NT2/D1 (cell line): ENCODE results near the gene DDC.
"Not testable (repeated sequence)": the region's sequence is repeated elsewhere in the genome, so short reads cannot be mapped to it uniquely, and the experiment has no call there.

Experiments used
- DNase-seq: peaks from one replicate; pipeline ENCODE4 v3.0.0-alpha.2; 2011; ENCODE audit warnings: low read depth, low spot score
- H3K27me3 ChIP-seq: 2 replicates; pipeline ENCODE4 v1.6.0; 2011; ENCODE audit warnings: mild to moderate bottlenecking; ENCODE audit not compliant: insufficient read length, insufficient read depth
- H3K36me3 ChIP-seq: 2 replicates; pipeline ENCODE4 v1.6.1; 2011; ENCODE audit warnings: mild to moderate bottlenecking, low read length, mixed read lengths; ENCODE audit not compliant: insufficient read depth, insufficient read length
- H3K4me1 ChIP-seq: 2 replicates; pipeline ENCODE4 v1.5.1; 2011; ENCODE audit not compliant: insufficient read depth, insufficient read length
- H3K4me3 ChIP-seq: 2 replicates; pipeline ENCODE4 v1.5.1; 2011; ENCODE audit warnings: low read depth; ENCODE audit not compliant: insufficient read length
- H3K9ac ChIP-seq: 2 replicates; pipeline ENCODE4 v1.6.0; 2011; ENCODE audit warnings: low read depth; ENCODE audit not compliant: insufficient read length
- H3K9me3 ChIP-seq: 2 replicates; pipeline ENCODE4 v1.5.1; 2011; ENCODE audit warnings: mild to moderate bottlenecking, low read length; ENCODE audit not compliant: insufficient read depth
- SUZ12 ChIP-seq: IDR thresholded peaks from 2 replicates; pipeline ENCODE4 v1.6.1; 2011; ENCODE audit not compliant: insufficient read length, insufficient read depth; ENCODE audit errors: extremely low read depth
- YY1 ChIP-seq: IDR thresholded peaks from 2 replicates; pipeline ENCODE4 v1.6.1; 2011; ENCODE audit not compliant: insufficient read length, insufficient read depth
- ZNF274 ChIP-seq: IDR thresholded peaks from 2 replicates; pipeline ENCODE4 v1.6.1; 2011; ENCODE audit warnings: mild to moderate bottlenecking, low read depth, low read length

The DDC gene

DNA sequence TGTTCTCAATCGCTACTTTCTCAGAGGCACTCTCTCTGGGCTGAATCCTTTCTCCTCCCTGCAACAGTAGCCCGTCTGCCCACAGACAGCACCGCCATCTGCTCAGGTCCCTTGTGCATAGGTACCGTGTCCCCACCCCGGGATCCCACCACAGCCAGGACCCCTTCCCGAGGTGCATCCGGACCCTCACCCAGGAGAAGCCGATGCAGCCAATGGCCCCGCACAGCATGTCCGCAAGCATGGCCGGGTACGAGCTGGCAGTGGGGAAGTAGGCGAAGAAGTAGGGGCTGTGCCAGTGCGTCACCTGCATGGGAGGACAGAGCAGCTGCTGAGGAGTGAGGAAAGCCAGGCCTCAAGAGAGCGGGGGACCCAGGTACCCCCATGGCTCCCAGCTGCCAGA, 25.5 kb downstream of the DDC start:
- no peak overlapping the region for H3K4me3 ChIP-seq
- no peaks in the 10 kb centered on the region for H3K27me3 ChIP-seq
- DNase-seq, result no peak
- H3K36me3 ChIP-seq, result no peaks in the 10 kb centered on the region
- TF ChIP-seq ZNF274, result no peak
- no peak for TF ChIP-seq YY1
- no peak for TF ChIP-seq SUZ12
- H3K4me1 ChIP-seq, result peaks cover 2% of the 10 kb centered on the region
- H3K9ac ChIP-seq, result no peak overlapping the region
- no peaks in the 10 kb centered on the region for H3K9me3 ChIP-seq

DNA sequence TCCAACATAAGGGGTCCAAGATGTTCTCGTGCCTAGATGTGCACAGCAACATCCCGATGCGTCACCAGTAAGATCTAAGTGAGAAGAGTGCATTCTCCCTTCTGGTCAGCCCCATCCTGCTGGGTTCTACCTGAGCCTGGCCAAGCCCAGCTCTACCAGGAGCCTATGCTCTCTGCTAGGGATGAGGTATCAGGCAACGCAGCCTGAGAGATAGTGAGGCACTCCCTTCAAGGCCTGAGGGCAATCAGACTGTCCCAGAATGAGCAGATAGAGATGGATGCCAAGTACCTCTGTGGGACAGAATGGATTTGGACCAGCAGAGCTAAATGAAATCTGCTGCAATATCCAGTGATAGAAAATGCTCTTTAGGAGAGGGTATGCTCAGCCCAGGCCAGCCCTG, 26.7 kb downstream of the DDC start:
- no peaks in the 10 kb centered on the region for H3K36me3 ChIP-seq
- no peaks in the 10 kb centered on the region for H3K9me3 ChIP-seq
- no peak for TF ChIP-seq YY1
- TF ChIP-seq ZNF274, result no peak
- TF ChIP-seq SUZ12, result no peak
- no peak for DNase-seq
- peaks cover 4% of the 10 kb centered on the region for H3K4me1 ChIP-seq
- H3K9ac ChIP-seq, result no peak overlapping the region
- H3K4me3 ChIP-seq, result no peak overlapping the region
- H3K27me3 ChIP-seq, result no peaks in the 10 kb centered on the region

- Histone ChIP-seq H3K4me1 (peaks cover 4% of the 10 kb centered on the region), H3K36me3 (no peaks in the 10 kb centered on the region), H3K27me3 (no peaks in the 10 kb centered on the region), H3K9me3 (no peaks in the 10 kb centered on the region), H3K4me3 (no peak overlapping the region), H3K9ac (no peak overlapping the region)
- TF ChIP-seq SUZ12 (no peak), YY1 (no peak), ZNF274 (no peak)
- no peak for DNase-seq
These were observed 27.8 kb downstream of the DDC start for GRCh38 chr7:50537417-50537816.

DNA sequence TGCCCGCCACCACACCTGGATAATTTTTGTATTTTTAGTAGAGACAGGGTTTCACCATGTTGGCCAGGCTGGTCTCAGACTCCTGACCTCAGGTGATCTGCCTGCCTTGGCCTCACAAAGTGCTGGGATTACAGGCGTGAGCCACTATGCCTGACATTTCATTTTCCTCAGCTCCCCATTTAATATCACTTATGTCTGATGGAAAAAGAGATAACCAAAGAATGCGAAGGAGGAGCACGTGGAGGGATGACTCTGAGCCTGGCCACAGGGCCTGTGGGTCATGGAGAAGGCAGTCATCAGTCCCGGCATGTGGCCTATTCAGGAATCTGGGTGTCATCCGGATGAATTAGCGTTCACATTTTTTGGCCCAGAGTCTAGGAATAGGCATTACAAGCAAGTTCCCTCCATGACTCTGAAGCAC, 29.9 kb downstream of the DDC start:
- not testable (repeated sequence) for H3K27me3 ChIP-seq, DNase-seq, H3K9me3 ChIP-seq, H3K4me3 ChIP-seq, H3K4me1 ChIP-seq, H3K9ac ChIP-seq, H3K36me3 ChIP-seq

- DNase-seq, result no peak
These were observed 30.4 kb downstream of the DDC start for GRCh38 chr7:50534690-50535290.

GRCh38 chr7:50533866-50534265, 31.3 kb downstream of the DDC start:
- TF ChIP-seq SUZ12, result no peak
- no peak for TF ChIP-seq YY1
- no peak for TF ChIP-seq ZNF274
- H3K36me3 ChIP-seq, result no peaks in the 10 kb centered on the region
- no peak overlapping the region for H3K9ac ChIP-seq
- no peaks in the 10 kb centered on the region for H3K27me3 ChIP-seq
- peaks cover 5% of the 10 kb centered on the region for H3K4me1 ChIP-seq
- no peaks in the 10 kb centered on the region for H3K9me3 ChIP-seq
- no peak for DNase-seq
- H3K4me3 ChIP-seq, result no peak overlapping the region

More at GRCh38 chr7:50534690-50535290, 30.4 kb downstream of the DDC start:
- TF ChIP-seq YY1 (no peak), ZNF274 (no peak), SUZ12 (no peak)
- Histone ChIP-seq H3K4me3 (no peak overlapping the region), H3K27me3 (no peaks in the 10 kb centered on the region), H3K36me3 (no peaks in the 10 kb centered on the region), H3K4me1 (peaks cover 4% of the 10 kb centered on the region), H3K9me3 (no peaks in the 10 kb centered on the region), H3K9ac (no peak overlapping the region)

GRCh38 chr7:50531928-50532327, 33.3 kb downstream of the DDC start:
- Histone ChIP-seq H3K4me1 (peaks cover 6% of the 10 kb centered on the region), H3K4me3 (no peak overlapping the region), H3K9ac (no peak overlapping the region), H3K9me3 (no peaks in the 10 kb centered on the region), H3K27me3 (no peaks in the 10 kb centered on the region), H3K36me3 (no peaks in the 10 kb centered on the region)
- TF ChIP-seq ZNF274, result no peak
- no peak for TF ChIP-seq YY1
- no peak for TF ChIP-seq SUZ12
- no peak for DNase-seq
